ENCODE data around the gene DISC1.
"Not testable (repeated sequence)": the region's sequence is repeated elsewhere in the genome, so short reads cannot be mapped to it uniquely, and the experiment has no call there.

- not testable (repeated sequence) for TF ChIP-seq CTCF (IDR thresholded peaks at IDR 0.05; ENCODE audit: insufficient read depth, low read length, poor library complexity, severe bottlenecking); EZH2phosphoT487 (conservative IDR thresholded peaks at IDR 0.05; ENCODE audit: low read length)
Measured at GRCh38 chr1:231625042-231625441, 1.5 kb upstream of the DISC1 start.
